Activated T-cell treated with anti-CD3 and anti-CD28 coated beads, Interleukin-2, amount 50 U/mL, for 72 hours (primary cell): Measurements from ENCODE around the gene ARMH4. TPM values are rescaled to one million over a fixed set of nuclear protein-coding genes. Genes with fewer than 3 reads are reported as not detected.

Experiments used
- ATAC-seq, 2 donors: fragments of 150-1000 bp; cut with Tn5 transposase; replicated peaks in 1 of 2; 2 replicates each; pipeline ENCODE4 v1.10.0; 2021; ENCODE audit warnings: moderate library complexity in 2 of 2, mild to moderate bottlenecking in 1 of 2
- DNase-seq, 2 donors: peaks; one replicate each; pipeline ENCODE4 v3.0.0; 2021 to 2022; ENCODE audit warnings: mixed read lengths in 1 of 2
- H3K27ac Mint-ChIP-seq: one replicate; pipeline ENCODE4 v1.8.0; 2022; ENCODE audit warnings: mild to moderate bottlenecking, moderate library complexity, mixed read lengths
- H3K27me3 Mint-ChIP-seq: one replicate; pipeline ENCODE4 v1.8.0; 2022; ENCODE audit warnings: low read depth, mixed read lengths
- H3K36me3 Mint-ChIP-seq, 2 donors: one replicate each; pipeline ENCODE4 v1.8.0; 2022; ENCODE audit warnings: mixed read lengths in 2 of 2, mild to moderate bottlenecking in 1 of 2; ENCODE audit not compliant: insufficient read depth in 2 of 2
- H3K4me1 Mint-ChIP-seq: one replicate; pipeline ENCODE4 v1.8.0; 2022; ENCODE audit warnings: low read depth, mixed read lengths
- H3K4me3 Mint-ChIP-seq, 2 donors: one replicate each; pipeline ENCODE4 v1.8.0; 2022; ENCODE audit warnings: mild to moderate bottlenecking in 2 of 2, mixed read lengths in 2 of 2, moderate library complexity in 2 of 2
- H3K9me3 Mint-ChIP-seq, 2 donors: one replicate each; pipeline ENCODE4 v1.8.0; 2022; ENCODE audit warnings: mixed read lengths in 2 of 2
- total RNA-seq, 2 donors: library from RNA; stranded (reverse); gene quantifications; one replicate each; pipeline ENCODE4 v1.2.3, GENCODE V29; 2022

Gene ARMH4
- total RNA-seq, 2 donors from 2014 or later, result not detected

- Mint-ChIP-seq H3K27ac (no peak overlapping the region), H3K9me3 (no peaks in the 10 kb centered on the region), H3K36me3 (no peaks in the 10 kb centered on the region), H3K4me3 (no peak overlapping the region), H3K27me3 (peaks cover 6% of the 10 kb centered on the region), H3K4me1 (no peaks in the 10 kb centered on the region)
- DNase-seq (no peak), ATAC-seq (no peak)
Measured at GRCh38 chr14:57981817-57982560, 170.0 kb downstream of the ARMH4 start.

GRCh38 chr14:57979376-57980048 is 172.5 kb downstream of the ARMH4 start:
- no peak overlapping the region for H3K27ac Mint-ChIP-seq
- ATAC-seq (no peak), DNase-seq (no peak)
- no peaks in the 10 kb centered on the region for H3K36me3 Mint-ChIP-seq
- H3K9me3 Mint-ChIP-seq, result no peaks in the 10 kb centered on the region
- no peak overlapping the region for H3K4me3 Mint-ChIP-seq
- no peaks in the 10 kb centered on the region for H3K4me1 Mint-ChIP-seq
- H3K27me3 Mint-ChIP-seq, result peaks cover 6% of the 10 kb centered on the region

- no peak for DNase-seq
- H3K27ac Mint-ChIP-seq, result no peak overlapping the region
- no peaks in the 10 kb centered on the region for H3K36me3 Mint-ChIP-seq
- no peak overlapping the region for H3K4me3 Mint-ChIP-seq
- no peak for ATAC-seq
- no peaks in the 10 kb centered on the region for H3K9me3 Mint-ChIP-seq
- H3K4me1 Mint-ChIP-seq, result no peaks in the 10 kb centered on the region
- H3K27me3 Mint-ChIP-seq, result no peaks in the 10 kb centered on the region
Measured at GRCh38 chr14:57976701-57977100, 175.3 kb downstream of the ARMH4 start.

- ATAC-seq, result no peak
- H3K27ac Mint-ChIP-seq, result no peak overlapping the region
- no peaks in the 10 kb centered on the region for H3K36me3 Mint-ChIP-seq
- H3K4me1 Mint-ChIP-seq, result no peaks in the 10 kb centered on the region
- H3K4me3 Mint-ChIP-seq, result no peak overlapping the region
- H3K9me3 Mint-ChIP-seq, result no peaks in the 10 kb centered on the region
- DNase-seq, result no peak
- no peaks in the 10 kb centered on the region for H3K27me3 Mint-ChIP-seq
Measured at GRCh38 chr14:57974896-57975295, 177.1 kb downstream of the ARMH4 start.

GRCh38 chr14:57970594-57970993 is 181.4 kb downstream of the ARMH4 start:
- ATAC-seq, result no peak
- no peaks in the 10 kb centered on the region for H3K36me3 Mint-ChIP-seq
- H3K9me3 Mint-ChIP-seq, result no peaks in the 10 kb centered on the region
- H3K27ac Mint-ChIP-seq, result no peak overlapping the region
- no peak for DNase-seq
- no peaks in the 10 kb centered on the region for H3K27me3 Mint-ChIP-seq
- H3K4me3 Mint-ChIP-seq, result no peak overlapping the region
- no peaks in the 10 kb centered on the region for H3K4me1 Mint-ChIP-seq

GRCh38 chr14:57970175-57970574 is 181.8 kb downstream of the ARMH4 start:
- H3K27me3 Mint-ChIP-seq, result no peaks in the 10 kb centered on the region
- ATAC-seq (no peak), DNase-seq (no peak)
- no peaks in the 10 kb centered on the region for H3K4me1 Mint-ChIP-seq
- H3K4me3 Mint-ChIP-seq, result no peak overlapping the region
- H3K36me3 Mint-ChIP-seq, result no peaks in the 10 kb centered on the region
- no peaks in the 10 kb centered on the region for H3K9me3 Mint-ChIP-seq
- H3K27ac Mint-ChIP-seq, result no peak overlapping the region

GRCh38 chr14:57963071-57963470 is 188.9 kb downstream of the ARMH4 start:
- H3K4me3 Mint-ChIP-seq, result no peak overlapping the region
- ATAC-seq, result no peak
- H3K36me3 Mint-ChIP-seq, result no peaks in the 10 kb centered on the region
- no peaks in the 10 kb centered on the region for H3K9me3 Mint-ChIP-seq
- peaks cover 16% of the 10 kb centered on the region for H3K27me3 Mint-ChIP-seq
- no peaks in the 10 kb centered on the region for H3K4me1 Mint-ChIP-seq
- no peak for DNase-seq
- no peak overlapping the region for H3K27ac Mint-ChIP-seq

- ATAC-seq, result no peak
- no peak overlapping the region for H3K27ac Mint-ChIP-seq
- peaks cover 16% of the 10 kb centered on the region for H3K27me3 Mint-ChIP-seq
- H3K4me3 Mint-ChIP-seq, result no peak overlapping the region
- H3K9me3 Mint-ChIP-seq, result no peaks in the 10 kb centered on the region
- DNase-seq, result no peak
- no peaks in the 10 kb centered on the region for H3K36me3 Mint-ChIP-seq
- H3K4me1 Mint-ChIP-seq, result no peaks in the 10 kb centered on the region
Measured at GRCh38 chr14:57962325-57963035, 189.5 kb downstream of the ARMH4 start.

- no peaks in the 10 kb centered on the region for H3K9me3 Mint-ChIP-seq
- no peak for DNase-seq
- no peaks in the 10 kb centered on the region for H3K36me3 Mint-ChIP-seq
- peaks cover 16% of the 10 kb centered on the region for H3K27me3 Mint-ChIP-seq
- H3K27ac Mint-ChIP-seq, result no peak overlapping the region
- H3K4me3 Mint-ChIP-seq, result no peak overlapping the region
- H3K4me1 Mint-ChIP-seq, result no peaks in the 10 kb centered on the region
- ATAC-seq, result no peak
Measured at GRCh38 chr14:57961786-57962060, 190.3 kb downstream of the ARMH4 start.

- Mint-ChIP-seq H3K27me3 (peaks cover 16% of the 10 kb centered on the region), H3K27ac (no peak overlapping the region), H3K9me3 (peaks cover 0 to 2% of the 10 kb centered on the region in 2 donors), H3K36me3 (no peaks in the 10 kb centered on the region), H3K4me3 (no peak overlapping the region), H3K4me1 (no peaks in the 10 kb centered on the region)
- no peak for ATAC-seq
- DNase-seq, result no peak
Measured at GRCh38 chr14:57960946-57961785, 190.8 kb downstream of the ARMH4 start.

- DNase-seq (no peak), ATAC-seq (no peak)
- Mint-ChIP-seq H3K4me1 (no peaks in the 10 kb centered on the region), H3K9me3 (peaks cover 10 to 12% of the 10 kb centered on the region in 2 donors), H3K27me3 (peaks cover 15% of the 10 kb centered on the region), H3K4me3 (no peak overlapping the region), H3K36me3 (no peaks in the 10 kb centered on the region), H3K27ac (no peak overlapping the region)
Measured at GRCh38 chr14:57957441-57957840, 194.6 kb downstream of the ARMH4 start.
